CD4-positive, alpha-beta T cell (primary cell): ENCODE measurements around the gene PPP1R13L. TPM values are rescaled to one million over a fixed set of nuclear protein-coding genes. Genes with fewer than 3 reads are reported as not detected.

ENCODE experiments used
- ATAC-seq: fragments of 200-7000 bp; cut with Tn5 transposase; one replicate; pipeline ENCODE4 v1.10.0; 2022; ENCODE audit warnings: mild to moderate bottlenecking; ENCODE audit not compliant: poor library complexity
- CTCF ChIA-PET: fragments of 350-600 bp; sonication (Branson Sonifier 250); formaldehyde crosslinking; loops from one replicate; lab custom pipeline; 2021; ENCODE audit warnings: antibody characterized with exemption, inconsistent platforms; lab: Charles Lee
- POLR2A ChIA-PET: fragments of 350-600 bp; sonication (Branson Sonifier 250); formaldehyde crosslinking; loops from one replicate; lab custom pipeline; 2021; ENCODE audit warnings: antibody characterized with exemption, inconsistent platforms; lab: Charles Lee
- DNase-seq, 14 experiments: peaks; one replicate each; pipeline ENCODE4 v3.0.0-alpha.2; 2013 to 2020; ENCODE audit warnings: mixed read lengths in 2 of 14
- H3K27ac ChIP-seq, 2 donors: one replicate each; pipeline versions ENCODE4 v1.5.1 to v1.7.0; 2013; ENCODE audit warnings: low read length in 2 of 2, low read depth in 1 of 2, mild to moderate bottlenecking in 1 of 2
- H3K27me3 ChIP-seq, 2 experiments: 1 replicate in 1 of 2; 2 replicates in 1 of 2; pipeline versions ENCODE4 v1.6.1 to v1.7.0; 2013; ENCODE audit warnings: low read length in 2 of 2, control low read depth in 1 of 2, mild to moderate bottlenecking in 1 of 2, moderate library complexity in 1 of 2; ENCODE audit not compliant: insufficient read depth in 2 of 2, control insufficient read depth in 1 of 2
- H3K36me3 ChIP-seq: one replicate; pipeline ENCODE4 v1.6.1; 2013; ENCODE audit warnings: low read length, control low read depth; ENCODE audit not compliant: insufficient read depth
- H3K4me1 ChIP-seq: one replicate; pipeline ENCODE4 v1.6.1; 2013; ENCODE audit warnings: low read length, control low read depth; ENCODE audit not compliant: insufficient read depth
- H3K4me3 ChIP-seq: one replicate; pipeline ENCODE4 v1.5.1; 2013; ENCODE audit warnings: mild to moderate bottlenecking, low read length, moderate library complexity
- H3K9me3 ChIP-seq, 2 experiments: 1 replicate in 1 of 2; 2 replicates in 1 of 2; pipeline versions ENCODE4 v1.6.1 to v1.7.0; 2013; ENCODE audit warnings: low read length in 2 of 2, mild to moderate bottlenecking in 2 of 2, control low read depth in 1 of 2, moderate library complexity in 1 of 2; ENCODE audit not compliant: control insufficient read depth in 1 of 2, insufficient read depth in 1 of 2
- H3K27ac Mint-ChIP-seq: one replicate; pipeline ENCODE4 v1.8.0; 2020; ENCODE audit warnings: mixed read lengths
- H3K27me3 Mint-ChIP-seq: one replicate; pipeline ENCODE4 v1.8.0; 2021; ENCODE audit warnings: mixed read lengths
- H3K36me3 Mint-ChIP-seq: one replicate; pipeline ENCODE4 v1.8.0; 2021; ENCODE audit warnings: low read depth, mixed read lengths
- H3K4me1 Mint-ChIP-seq: one replicate; pipeline ENCODE4 v1.8.0; 2021; ENCODE audit warnings: low read depth, mixed read lengths
- H3K4me3 Mint-ChIP-seq: one replicate; pipeline ENCODE4 v1.8.0; 2020; ENCODE audit warnings: mild to moderate bottlenecking, mixed read lengths
- H3K9me3 Mint-ChIP-seq: one replicate; pipeline ENCODE4 v1.8.0; 2020; ENCODE audit warnings: mixed read lengths
- CTCF ChIP-seq: fragments of 200-600 bp; IDR thresholded peaks from one replicate; pipeline ENCODE4 v1.8.0; 2022; ENCODE audit warnings: antibody characterized with exemption, mild to moderate bottlenecking
- intact Hi-C, 2 experiments: fragments of 100-400 bp; cut with DNase I in 1 of 2; cut with micrococcal nuclease in 1 of 2; formaldehyde crosslinking; loops; one replicate each; pipeline versions ENCODE4 v1.15.1 to v1.9.0; 2023 to 2025; cut with DNase I, micrococcal nuclease
- total RNA-seq, 174 experiments: library from RNA in 2 of 174; stranded (reverse) in 2 of 174; gene quantifications; one replicate each; pipeline ENCODE4 v1.2.3 and lab custom pipeline; 2021 to 2026

Gene PPP1R13L
- total RNA-seq, 2 experiments from 2014 or later, result 1.5 to 3.7 TPM

- Histone ChIP-seq H3K36me3 (no peaks in the 10 kb centered on the region), H3K4me1 (peaks cover 60% of the 10 kb centered on the region), H3K9me3 (no peaks in the 10 kb centered on the region), H3K27me3 (no peaks in the 10 kb centered on the region), H3K4me3 (peak overlapping the region; percentile 72), H3K27ac (peak overlapping the region in 1 of 2 donors; percentile 75)
- intact Hi-C loops, result loop anchor here in 1 of 2 experiments (5.0 kb wide), 1 partner anchor 199 kb away; no protein-coding TSS in a partner anchor
- DNase-seq (peak in 6 of 14 experiments; percentile 43 to 86 (median 60)), ATAC-seq (peak; percentile 51)
- Mint-ChIP-seq H3K27me3 (no peaks in the 10 kb centered on the region), H3K4me1 (peaks cover 53% of the 10 kb centered on the region), H3K4me3 (peak overlapping the region; percentile 91), H3K27ac (peak overlapping the region; percentile 74), H3K36me3 (no peaks in the 10 kb centered on the region), H3K9me3 (no peaks in the 10 kb centered on the region)
- CTCF ChIA-PET, result interaction anchor here (1.0 to 1.6 kb wide), 2 partner anchors 36 to 43 kb away, joined by 5 to 8 read pairs; no protein-coding TSS in a partner anchor
- POLR2A ChIA-PET, result no interaction called here
- no peak for TF ChIP-seq CTCF
Measured at GRCh38 chr19:45442778-45443461, 38.1 kb upstream of the PPP1R13L start.

- no peak for ATAC-seq
Measured at GRCh38 chr19:45442408-45442777, 37.5 kb upstream of the PPP1R13L start.

More at GRCh38 chr19:45442408-45442777, 37.5 kb upstream of the PPP1R13L start:
- Histone ChIP-seq H3K9me3 (no peaks in the 10 kb centered on the region), H3K27ac (peak overlapping the region in 1 of 2 donors; percentile 75), H3K27me3 (no peaks in the 10 kb centered on the region), H3K4me3 (no peak overlapping the region), H3K4me1 (peaks cover 57% of the 10 kb centered on the region), H3K36me3 (no peaks in the 10 kb centered on the region)
- peak overlapping the region; percentile 91 for H3K4me3 Mint-ChIP-seq
- H3K9me3 Mint-ChIP-seq, result no peaks in the 10 kb centered on the region
- peak overlapping the region; percentile 74 for H3K27ac Mint-ChIP-seq
- TF ChIP-seq CTCF, result no peak
- no peak for DNase-seq
- ChIA-PET CTCF (interaction anchor here (1.0 to 1.6 kb wide), 2 partner anchors 36 to 43 kb away, joined by 5 to 8 read pairs; no protein-coding TSS in a partner anchor), POLR2A (no interaction called here)
- peaks cover 53% of the 10 kb centered on the region for H3K4me1 Mint-ChIP-seq
- intact Hi-C loops, result loop anchor here in 1 of 2 experiments (5.0 kb wide), 1 partner anchor 200 kb away; no protein-coding TSS in a partner anchor
- H3K27me3 Mint-ChIP-seq, result no peaks in the 10 kb centered on the region
- H3K36me3 Mint-ChIP-seq, result no peaks in the 10 kb centered on the region
